WTC11 (cell line): ENCODE results near the gene RELCH. TPM values are rescaled to one million over a fixed set of nuclear protein-coding genes. Genes with fewer than 3 reads are reported as not detected.

Experiments
- ATAC-seq: fragments of 200-7000 bp; cut with Tn5 transposase; 2 replicates; pipeline ENCODE4 v1.10.0; 2021; ENCODE audit warnings: mild to moderate bottlenecking, moderate library complexity
- CTCF ChIA-PET: fragments of 300-600 bp; sonication (Branson Sonifier 250); formaldehyde crosslinking; loops from one replicate; lab custom pipeline; 2021; ENCODE audit warnings: antibody characterized with exemption; lab: Charles Lee
- POLR2A ChIA-PET: fragments of 350-600 bp; sonication (Branson Sonifier 250); formaldehyde crosslinking; loops from one replicate; lab custom pipeline; 2021; ENCODE audit warnings: antibody characterized with exemption; lab: Charles Lee
- DNase-seq: peaks from one replicate; pipeline ENCODE4 v3.0.0; 2021; ENCODE audit warnings: low spot score
- H3K27ac Mint-ChIP-seq: 2 replicates; pipeline ENCODE4 v1.8.0; 2021; ENCODE audit warnings: mixed read lengths
- H3K27me3 Mint-ChIP-seq: 2 replicates; pipeline ENCODE4 v1.8.0; 2021; ENCODE audit warnings: low read depth, mild to moderate bottlenecking, moderate library complexity, mixed read lengths
- H3K36me3 Mint-ChIP-seq: 2 replicates; pipeline ENCODE4 v1.8.0; 2021; ENCODE audit warnings: mixed read lengths
- H3K4me1 Mint-ChIP-seq: 2 replicates; pipeline ENCODE4 v1.8.0; 2022; ENCODE audit warnings: mixed read lengths
- H3K4me3 Mint-ChIP-seq: 2 replicates; pipeline ENCODE4 v1.8.0; 2021; ENCODE audit warnings: mild to moderate bottlenecking, moderate library complexity, mixed read lengths
- H3K9me3 Mint-ChIP-seq: 2 replicates; pipeline ENCODE4 v1.8.0; 2021; ENCODE audit warnings: mixed read lengths
- AR ChIP-seq: fragments of 250-450 bp; sonication (Bioruptor Pico); IDR thresholded peaks from 2 replicates; pipeline ENCODE4 v1.9.0; 2021; ENCODE audit warnings: mild to moderate bottlenecking
- CREB1 ChIP-seq: sonication (generic); formaldehyde crosslinking; IDR thresholded peaks from 2 replicates; pipeline ENCODE4 v1.8.0; 2023; ENCODE audit warnings: mild to moderate bottlenecking, missing genetic modification reagents
- CREM ChIP-seq: sonication (generic); formaldehyde crosslinking; IDR thresholded peaks from 2 replicates; pipeline ENCODE4 v1.8.1; 2022; ENCODE audit warnings: mild to moderate bottlenecking, missing genetic modification reagents, moderate library complexity
- CTCF ChIP-seq: fragments of 200-600 bp; IDR thresholded peaks from 2 replicates; pipeline ENCODE4 v1.8.0; 2022; ENCODE audit warnings: antibody characterized with exemption
- ERG ChIP-seq: fragments of 250-450 bp; sonication (Bioruptor Pico); IDR thresholded peaks from 2 replicates; pipeline ENCODE4 v1.8.0; 2021; ENCODE audit warnings: mild to moderate bottlenecking
- ESRRA ChIP-seq: sonication (generic); formaldehyde crosslinking; IDR thresholded peaks from 2 replicates; pipeline ENCODE4 v1.8.1; 2022; ENCODE audit warnings: mild to moderate bottlenecking, missing genetic modification reagents, borderline replicate concordance
- FOXJ3 ChIP-seq: sonication (generic); formaldehyde crosslinking; IDR thresholded peaks from 2 replicates; pipeline ENCODE4 v1.9.0; 2021; ENCODE audit warnings: missing genetic modification reagents, mild to moderate bottlenecking, borderline replicate concordance
- HMGXB4 ChIP-seq: sonication (generic); formaldehyde crosslinking; IDR thresholded peaks from 2 replicates; pipeline ENCODE4 v1.8.1; 2023; ENCODE audit warnings: mild to moderate bottlenecking, moderate library complexity, missing genetic modification reagents
- MXD4 ChIP-seq: fragments of 250-450 bp; sonication (Bioruptor Pico); IDR thresholded peaks from 2 replicates; pipeline ENCODE4 v1.8.0; 2021; ENCODE audit warnings: mild to moderate bottlenecking, moderate library complexity, borderline replicate concordance
- MYBL2 ChIP-seq: sonication (generic); formaldehyde crosslinking; IDR thresholded peaks from 2 replicates; pipeline ENCODE4 v1.8.1; 2023; ENCODE audit warnings: mild to moderate bottlenecking, moderate library complexity, missing genetic modification reagents
- NFYB ChIP-seq: sonication (generic); formaldehyde crosslinking; conservative IDR thresholded peaks from 2 replicates; pipeline ENCODE4 v1.8.0; 2022; ENCODE audit warnings: low read depth, missing genetic modification reagents
- NR3C1 ChIP-seq: sonication (generic); formaldehyde crosslinking; conservative IDR thresholded peaks from 2 replicates; pipeline ENCODE4 v1.8.1; 2023; ENCODE audit warnings: low read depth, mild to moderate bottlenecking, missing genetic modification reagents
- PRDM15 ChIP-seq: sonication (generic); formaldehyde crosslinking; IDR thresholded peaks from 2 replicates; pipeline ENCODE4 v1.8.0; 2022; ENCODE audit warnings: missing genetic modification reagents
- PREB ChIP-seq: sonication (generic); formaldehyde crosslinking; IDR thresholded peaks from 2 replicates; pipeline ENCODE4 v1.8.1; 2022; ENCODE audit warnings: mild to moderate bottlenecking, missing genetic modification reagents, moderate library complexity, borderline replicate concordance
- SMAD4 ChIP-seq: sonication (generic); formaldehyde crosslinking; IDR thresholded peaks from 2 replicates; pipeline ENCODE4 v1.8.0; 2022; ENCODE audit warnings: mild to moderate bottlenecking, missing genetic modification reagents
- TCF7 ChIP-seq: sonication (generic); formaldehyde crosslinking; IDR thresholded peaks from 2 replicates; pipeline ENCODE4 v1.8.0; 2022; ENCODE audit warnings: mild to moderate bottlenecking, low read depth, missing genetic modification reagents, moderate library complexity
- ZNF317 ChIP-seq: sonication (generic); formaldehyde crosslinking; IDR thresholded peaks from 2 replicates; pipeline ENCODE4 v1.8.1; 2023; ENCODE audit warnings: low read depth, mild to moderate bottlenecking, moderate library complexity, missing genetic modification reagents, borderline replicate concordance
- ZNF416 ChIP-seq: fragments of 250-450 bp; sonication (Bioruptor Pico); IDR thresholded peaks from 2 replicates; pipeline ENCODE4 v1.9.0; 2021; ENCODE audit warnings: mild to moderate bottlenecking, inconsistent platforms
- ZNF425 ChIP-seq: fragments of 250-450 bp; sonication (Bioruptor Pico); conservative IDR thresholded peaks from 2 replicates; pipeline ENCODE4 v1.9.0; 2021; ENCODE audit warnings: mild to moderate bottlenecking
- total RNA-seq: library from RNA; stranded (reverse); gene quantifications from 3 replicates; pipeline ENCODE4 v1.2.3, GENCODE V29; 2021

Gene RELCH
- total RNA-seq, 1 experiment from 2014 or later = 30.2 TPM

GRCh38 chr18:62331581-62332356, 144.7 kb downstream of the RELCH start:
- ATAC-seq (no peak), DNase-seq (no peak)
- POLR2A ChIA-PET = no interaction called here
- CTCF ChIA-PET = interaction anchor here (1.1 kb wide), 1 partner anchor 94 kb away, joined by 3 read pairs; no protein-coding TSS in a partner anchor
- Mint-ChIP-seq H3K4me1 (peaks cover 34% of the 10 kb centered on the region), H3K27me3 (peaks cover 17% of the 10 kb centered on the region), H3K36me3 (no peaks in the 10 kb centered on the region), H3K4me3 (no peak overlapping the region), H3K27ac (no peak overlapping the region; the same call in 1 of the 2 replicates)
- TF ChIP-seq PREB (CRISPR knock-in tag) (no peak), MYBL2 (CRISPR knock-in tag) (no peak), CTCF (no peak), TCF7 (CRISPR knock-in tag) (no peak), ZNF416 (CRISPR knock-in tag) (no peak), ZNF425 (CRISPR knock-in tag) (no peak), ZNF317 (no peak), SMAD4 (no peak), MXD4 (no peak), NFYB (CRISPR knock-in tag) (no peak), PRDM15 (no peak), ESRRA (CRISPR knock-in tag) (no peak), ERG (CRISPR knock-in tag) (no peak), CREM (CRISPR knock-in tag) (no peak), CREB1 (CRISPR knock-in tag) (no peak), AR (no peak), NR3C1 (CRISPR knock-in tag) (no peak), FOXJ3 (CRISPR knock-in tag) (no peak), HMGXB4 (no peak)
- TF ChIP-seq, all 79 proteins: peak for 0
- H3K9me3 Mint-ChIP-seq = no peaks in the 10 kb centered on the region
